Measurements from ENCODE around the gene DOCK4.

Gene DOCK4

DNA sequence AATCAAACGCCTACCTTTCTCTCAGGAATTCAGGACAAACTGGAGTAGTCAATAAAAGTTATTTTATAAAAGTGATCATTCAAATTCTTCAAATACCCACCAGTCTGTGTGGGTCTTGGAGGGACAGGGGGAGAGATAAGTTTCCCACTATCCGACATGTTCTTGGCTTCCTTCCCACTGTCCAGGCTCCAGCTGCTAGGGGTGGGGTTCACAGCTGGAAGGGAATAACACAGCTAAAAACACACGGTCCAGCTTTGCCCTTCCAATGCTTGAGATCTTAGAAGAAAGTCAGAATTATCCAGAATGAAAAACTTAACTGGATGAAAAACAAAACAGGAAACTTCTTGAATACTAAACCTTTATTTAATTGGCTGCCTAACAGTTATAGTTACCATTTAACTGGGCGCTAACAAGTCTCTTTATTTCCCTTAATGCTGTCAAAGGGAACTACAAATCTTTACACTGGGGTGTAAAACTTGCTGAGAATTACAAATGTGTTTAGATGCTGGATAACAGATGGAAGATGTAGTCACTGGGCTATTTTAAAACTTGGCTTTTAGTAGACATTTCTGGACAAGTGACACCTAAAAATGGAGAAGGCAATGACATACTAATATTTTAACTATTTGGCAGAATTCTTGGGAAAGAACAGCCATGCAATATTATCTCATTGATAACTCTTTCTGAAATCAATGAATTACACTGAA is 471.1 kb downstream of the DOCK4 start:
- no peak for DNase-seq (ENCODE audit: low spot score)

DNA sequence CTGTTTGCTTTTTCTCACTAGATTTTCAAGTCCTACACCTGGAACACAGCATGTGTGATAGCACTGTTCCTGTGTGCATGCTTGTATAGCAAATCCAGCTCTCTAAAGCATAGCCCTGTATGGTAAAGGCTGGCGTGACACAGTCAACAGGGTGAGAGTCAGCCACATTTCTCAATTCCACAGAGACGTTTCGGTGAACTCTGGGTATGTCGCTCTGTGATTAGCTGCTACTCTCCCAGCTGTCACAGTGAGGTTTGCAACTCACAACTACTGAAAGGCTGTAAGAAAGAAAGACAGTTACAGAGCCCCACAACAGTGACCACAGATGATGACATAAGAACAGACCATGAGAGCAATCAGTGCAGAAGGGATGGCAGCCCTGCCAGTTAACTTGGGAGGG is 473.3 kb downstream of the DOCK4 start:
- DNase-seq (ENCODE audit: low spot score), result no peak

GRCh38 chr7:111730476-111731300 is 475.5 kb downstream of the DOCK4 start:
- peak; percentile 14 for DNase-seq (ENCODE audit: low spot score)

DNA sequence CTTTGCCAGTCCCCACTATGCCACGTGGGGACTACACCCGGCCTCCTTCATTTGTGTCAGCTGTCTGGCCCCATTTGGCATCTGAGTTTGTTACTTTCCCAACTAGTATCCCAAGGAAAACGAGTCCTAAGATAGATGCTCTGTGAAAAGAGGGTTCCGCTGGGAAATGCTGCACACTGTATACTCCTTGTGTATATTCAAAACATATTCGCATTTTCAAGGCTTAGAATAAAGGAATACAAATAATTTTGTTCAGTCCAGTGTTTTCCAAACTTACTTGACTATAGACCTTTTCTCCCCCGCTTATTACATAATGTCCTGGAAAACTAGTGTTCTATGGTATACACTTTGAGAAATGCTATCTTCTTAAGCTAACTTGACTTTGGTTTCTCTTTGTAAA is 476.1 kb downstream of the DOCK4 start:
- no peak for DNase-seq (ENCODE audit: low spot score)

DNA sequence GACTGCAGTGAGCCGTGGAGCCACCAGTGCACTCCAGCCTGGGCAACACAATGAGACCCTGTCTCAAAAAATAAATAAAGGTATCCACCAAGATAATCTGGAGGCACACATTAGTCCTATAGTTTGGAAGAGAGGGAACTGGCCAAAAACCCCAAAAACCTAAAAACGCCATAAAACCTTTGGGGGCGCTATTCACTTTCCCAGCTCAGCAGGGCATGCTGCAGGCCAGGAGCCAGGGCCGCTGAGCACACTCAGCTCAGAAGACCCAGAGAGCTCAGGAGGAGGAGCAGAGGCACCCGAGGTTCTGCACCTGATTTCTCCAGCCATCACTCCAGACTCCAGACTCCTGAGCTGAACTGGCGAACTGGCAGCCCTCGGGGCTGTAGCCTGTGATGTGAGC is 476.7 kb downstream of the DOCK4 start:
- no peak for DNase-seq (ENCODE audit: low spot score)

DNA sequence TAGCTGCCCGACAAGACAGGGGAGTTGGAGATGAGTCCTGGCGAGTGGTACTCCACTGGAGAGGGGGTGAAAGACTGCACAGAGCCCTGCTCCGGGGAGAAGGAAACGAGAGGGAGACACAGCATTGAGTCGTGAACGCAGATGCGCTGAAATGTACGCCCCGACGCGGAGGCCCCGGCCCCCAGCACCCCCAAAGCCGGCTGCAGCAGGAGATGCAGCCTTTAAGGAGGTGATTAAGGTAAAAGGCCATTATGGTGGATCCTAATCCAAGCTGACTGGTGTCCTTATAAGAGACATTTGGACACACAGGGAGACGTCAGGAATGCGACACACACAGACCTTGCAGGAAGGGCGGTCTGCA is 477.6 kb downstream of the DOCK4 start:
- no peak for DNase-seq (ENCODE audit: low spot score)

DNA sequence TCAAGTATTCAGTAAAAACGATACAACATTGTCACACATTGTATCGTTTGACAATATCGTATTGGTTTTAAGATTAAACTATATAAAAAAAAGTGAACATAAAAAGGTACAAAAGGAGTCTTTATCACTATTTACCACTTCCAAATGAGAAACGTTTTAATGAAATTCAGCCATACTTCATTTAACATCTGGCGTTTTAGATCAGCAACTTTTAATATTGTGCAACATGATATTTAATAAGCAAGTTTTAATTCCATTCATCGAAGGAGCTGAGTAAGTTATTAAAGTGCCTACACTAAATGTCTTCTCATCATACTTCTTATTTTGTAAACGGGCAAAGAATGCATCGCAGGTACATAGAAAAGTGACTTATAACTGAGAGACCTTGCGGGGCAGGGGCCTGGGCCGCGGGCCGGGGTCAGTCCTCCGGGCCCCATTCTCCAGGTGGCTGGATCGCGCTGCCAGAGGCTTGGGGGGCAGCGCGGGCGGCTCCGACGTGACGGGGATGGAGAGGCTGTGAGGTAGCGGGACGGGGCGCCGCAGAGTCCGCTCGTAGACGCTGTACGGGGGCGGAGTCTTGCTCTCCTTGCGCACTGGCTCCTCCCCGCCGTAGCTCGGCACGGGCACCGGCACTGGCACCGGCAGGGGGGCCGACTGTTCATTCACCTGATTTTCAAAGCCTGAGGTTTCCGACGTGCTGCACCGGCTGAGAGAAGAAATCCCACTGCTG is 478.1 kb downstream of the DOCK4 start:
- no peak for DNase-seq (ENCODE audit: low spot score)

- DNase-seq (ENCODE audit: low spot score), result no peak
Measured at GRCh38 chr7:111718886-111719285, 487.3 kb downstream of the DOCK4 start.

DNA sequence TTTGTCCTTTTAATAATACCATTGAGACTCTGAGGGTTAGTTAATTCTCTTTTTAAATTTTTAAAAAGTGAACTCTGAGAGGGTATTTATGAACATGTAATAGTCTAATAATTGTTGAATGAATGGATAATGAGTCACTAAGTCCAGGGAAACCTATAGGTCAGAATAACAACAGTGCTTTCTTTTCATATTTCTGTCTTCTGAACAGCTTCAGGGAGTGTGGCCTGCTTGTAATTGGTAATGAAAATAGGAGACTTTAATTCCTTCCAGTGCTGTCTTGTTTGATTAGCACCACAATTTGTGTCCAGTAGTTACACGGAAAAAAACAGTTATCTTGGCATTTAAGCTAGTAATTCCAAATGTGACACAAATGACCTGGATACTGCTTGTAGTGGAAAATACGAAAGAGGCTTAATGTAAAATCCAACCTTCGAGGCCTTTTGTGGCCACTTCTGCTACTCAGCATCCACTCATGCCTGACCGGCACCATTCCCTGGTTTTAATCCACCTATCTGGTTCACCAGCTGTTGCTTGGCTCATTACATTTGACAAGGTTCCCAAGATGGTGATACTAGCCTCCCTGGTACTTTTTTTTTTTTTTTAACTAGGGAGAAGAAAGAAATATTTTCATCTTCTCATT is 494.7 kb downstream of the DOCK4 start:
- no peak for DNase-seq (ENCODE audit: low spot score)

GRCh38 chr7:111710839-111711380 is 495.3 kb downstream of the DOCK4 start:
- no peak for DNase-seq (ENCODE audit: low spot score)

DNA sequence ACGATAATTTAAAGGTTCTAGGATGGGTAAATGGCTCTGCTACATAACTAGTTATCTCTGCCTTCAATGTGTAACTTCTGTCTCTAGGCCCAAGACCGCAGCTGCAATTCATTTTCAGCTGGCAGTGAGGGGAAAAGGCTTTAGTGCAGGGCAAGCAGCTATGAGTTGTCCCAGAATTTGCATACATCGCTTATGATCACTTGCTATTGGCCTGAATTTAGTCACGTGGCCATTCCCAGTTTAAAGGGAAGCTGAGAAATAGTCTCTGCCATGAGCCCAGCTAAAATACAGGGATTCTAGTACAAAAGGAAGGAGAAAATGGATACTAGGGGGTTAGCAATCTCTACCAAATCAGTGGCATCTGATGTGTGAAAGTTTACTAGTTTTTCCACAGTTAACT is 498.1 kb downstream of the DOCK4 start:
- DNase-seq (ENCODE audit: low spot score), result no peak

DNA sequence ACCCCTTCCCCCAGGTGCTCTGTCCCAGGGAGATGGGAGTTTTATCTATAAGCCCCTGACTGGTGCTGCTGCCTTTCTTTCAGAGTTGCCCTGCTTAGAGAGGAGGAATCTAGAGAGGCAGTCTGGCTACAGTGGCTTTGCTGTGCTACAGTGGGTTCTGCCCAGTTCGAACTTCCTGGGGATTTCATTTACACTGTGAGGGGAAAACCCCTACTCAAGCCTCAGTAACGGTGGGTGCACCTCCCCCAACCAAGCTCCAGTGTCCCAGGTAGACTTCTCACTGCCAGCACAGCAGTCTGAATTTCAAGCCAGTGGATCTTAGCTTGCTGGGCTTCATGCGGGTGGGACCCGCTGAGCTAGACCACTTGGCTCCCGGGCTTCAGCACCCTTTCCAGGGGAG is 500.4 kb downstream of the DOCK4 start:
- DNase-seq (ENCODE audit: low spot score), result no peak

DNA sequence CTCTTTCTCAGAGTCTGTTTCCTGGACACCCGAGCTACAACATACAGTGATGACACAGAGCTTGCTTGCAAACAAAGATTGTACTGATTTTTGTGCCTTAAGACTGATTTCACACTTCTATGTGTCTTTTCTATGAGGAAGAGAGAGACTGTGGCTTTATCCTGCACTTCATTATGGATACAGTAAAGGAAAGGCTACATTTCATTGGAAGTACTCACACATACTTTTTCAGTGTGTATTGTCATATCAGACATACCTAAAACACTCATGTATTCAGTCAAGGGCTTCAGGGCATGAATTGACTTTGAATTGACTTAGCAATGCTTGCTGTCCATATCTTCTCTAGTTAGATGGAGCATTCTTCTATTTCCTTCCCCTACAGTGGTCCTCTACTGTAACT is 508.4 kb downstream of the DOCK4 start:
- DNase-seq (ENCODE audit: low spot score), result no peak

GRCh38 chr7:111694376-111694775 is 511.8 kb downstream of the DOCK4 start:
- DNase-seq (ENCODE audit: low spot score), result no peak

- no peak for DNase-seq (ENCODE audit: low spot score)
Measured at GRCh38 chr7:111690364-111691111, 515.7 kb downstream of the DOCK4 start.

DNA sequence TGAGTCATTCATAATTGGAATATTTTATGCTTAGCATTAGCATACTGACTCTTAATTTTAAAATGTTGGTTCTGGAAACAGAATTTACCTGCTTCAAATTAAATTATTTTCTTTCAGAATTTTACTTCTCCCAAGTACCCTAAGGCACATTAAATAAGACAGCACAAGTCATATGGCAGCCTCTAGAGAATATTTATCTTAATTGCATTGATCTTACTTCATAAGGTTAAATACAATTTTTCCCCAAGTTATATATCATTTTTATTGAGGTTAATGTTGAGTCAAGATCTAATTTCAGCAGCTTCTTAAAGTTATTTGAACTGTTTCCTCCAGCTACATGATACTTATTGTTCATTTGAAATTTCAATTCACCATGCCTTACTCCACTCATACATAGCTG is 520.9 kb downstream of the DOCK4 start:
- no peak for DNase-seq (ENCODE audit: low spot score)

- no peak for DNase-seq (ENCODE audit: low spot score)
Measured at GRCh38 chr7:111682588-111683340, 523.4 kb downstream of the DOCK4 start.

DNA sequence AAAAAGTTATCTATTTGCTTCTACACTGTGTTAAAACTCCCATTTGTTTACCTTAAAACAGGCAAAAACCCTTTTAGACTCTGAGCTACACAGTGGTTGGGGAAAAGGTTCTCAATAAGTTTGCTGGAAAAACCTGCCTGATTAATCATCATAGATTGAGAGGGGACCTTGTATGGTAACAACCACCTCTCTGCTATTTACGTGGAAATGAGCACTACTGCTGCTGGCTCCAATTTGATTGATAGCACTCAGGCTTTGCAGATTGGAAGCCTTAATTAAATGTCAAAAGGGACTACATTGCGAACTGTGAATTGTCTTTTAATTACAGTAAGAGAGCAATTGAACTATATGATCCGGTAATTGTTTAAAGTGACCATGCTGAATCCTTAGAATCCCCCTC is 525.0 kb downstream of the DOCK4 start:
- DNase-seq (ENCODE audit: low spot score), result no peak

DNA sequence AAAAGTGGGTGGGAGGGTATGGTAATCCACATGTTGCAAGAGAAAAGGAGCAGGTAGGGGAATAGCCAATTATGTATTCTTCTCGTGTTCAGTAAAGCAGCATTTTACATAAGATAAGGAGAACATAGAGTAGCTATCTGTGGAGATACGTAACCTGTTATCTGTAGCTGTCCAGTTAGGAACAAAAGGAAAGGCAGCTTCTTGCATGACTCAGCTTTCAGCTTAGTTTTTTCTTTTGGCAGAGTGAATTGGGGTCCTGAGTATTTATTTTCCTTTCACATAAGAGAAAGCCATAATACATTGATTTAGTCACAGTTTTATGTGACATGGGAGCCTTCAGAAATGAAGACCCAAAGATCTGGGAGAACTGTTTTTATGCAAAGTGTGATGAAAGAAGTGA is 527.2 kb downstream of the DOCK4 start:
- DNase-seq (ENCODE audit: low spot score), result no peak

DNA sequence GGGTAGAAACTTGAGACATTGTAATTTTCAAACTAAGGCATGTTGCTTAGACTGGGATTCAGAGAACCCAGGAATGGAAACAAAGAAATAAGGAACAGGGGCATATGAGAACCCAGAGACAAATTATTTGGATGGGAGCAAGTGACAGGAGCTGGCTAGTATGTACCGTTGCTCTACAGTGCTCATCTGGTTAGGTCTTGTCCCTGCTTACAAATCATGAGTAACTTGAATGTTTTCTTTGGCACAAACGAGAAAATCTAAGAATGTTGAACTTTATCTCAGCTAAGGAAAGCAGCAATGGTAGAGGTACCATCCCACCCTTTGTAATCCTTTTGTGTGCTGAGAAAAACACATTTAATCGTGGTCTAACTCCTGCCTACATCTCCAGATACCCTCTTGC is 527.9 kb downstream of the DOCK4 start:
- no peak for DNase-seq (ENCODE audit: low spot score)

GRCh38 chr7:111677848-111678247 is 528.4 kb downstream of the DOCK4 start:
- no peak for DNase-seq (ENCODE audit: low spot score)
